Measurements from ENCODE around the gene YTHDF1.

YTHDF1 gene

GRCh38 chr20:63167026-63167917, 48.7 kb downstream of the YTHDF1 start:
- DNase-seq: no peak

GRCh38 chr20:63166193-63167020, 49.5 kb downstream of the YTHDF1 start:
- no peak for DNase-seq

- DNase-seq: no peak
Measured at GRCh38 chr20:63165356-63166192, 50.4 kb downstream of the YTHDF1 start.

- no peak for DNase-seq
Measured at GRCh38 chr20:63164484-63165355, 51.2 kb downstream of the YTHDF1 start.

GRCh38 chr20:63163596-63164483, 52.1 kb downstream of the YTHDF1 start:
- no peak for DNase-seq

GRCh38 chr20:63163171-63163570, 52.8 kb downstream of the YTHDF1 start:
- no peak for DNase-seq

GRCh38 chr20:63162206-63162795, 53.6 kb downstream of the YTHDF1 start:
- DNase-seq: no peak

GRCh38 chr20:63161176-63161651, 54.7 kb downstream of the YTHDF1 start:
- no peak for DNase-seq

- DNase-seq: no peak
Measured at GRCh38 chr20:63160641-63161175, 55.2 kb downstream of the YTHDF1 start.

- DNase-seq: no peak
Measured at GRCh38 chr20:63159826-63160640, 55.9 kb downstream of the YTHDF1 start.

- peak; percentile 0 for DNase-seq
Measured at GRCh38 chr20:63159251-63159650, 56.7 kb downstream of the YTHDF1 start.

- DNase-seq: no peak
Measured at GRCh38 chr20:63158845-63159244, 57.1 kb downstream of the YTHDF1 start.

GRCh38 chr20:63158352-63158751, 57.6 kb downstream of the YTHDF1 start:
- no peak for DNase-seq

- DNase-seq: peak; percentile 1
Measured at GRCh38 chr20:63157431-63157830, 58.5 kb downstream of the YTHDF1 start.

- no peak for DNase-seq
Measured at GRCh38 chr20:63156221-63156671, 59.7 kb downstream of the YTHDF1 start.

- no peak for DNase-seq
Measured at GRCh38 chr20:63155266-63156165, 60.4 kb downstream of the YTHDF1 start.

- DNase-seq: no peak
Measured at GRCh38 chr20:63154395-63154794, 61.5 kb downstream of the YTHDF1 start.
